HEK293 (cell line): ENCODE data around the gene RRAGA.

Experiments used
- ZBTB21 ChIP-seq: fragments of 450-650 bp; formaldehyde crosslinking; IDR thresholded peaks from 2 replicates; pipeline ENCODE4 v1.5.1; 2017; ENCODE audit warnings: missing biosample characterization, missing genetic modification characterization
- ZNF10 ChIP-seq: fragments of 450-650 bp; formaldehyde crosslinking; IDR thresholded peaks from 2 replicates; pipeline ENCODE4 v1.5.1; 2017; ENCODE audit warnings: missing biosample characterization, missing genetic modification characterization
- ZNF211 ChIP-seq: fragments of 450-650 bp; formaldehyde crosslinking; IDR thresholded peaks from 2 replicates; pipeline ENCODE4 v1.5.1; 2016; ENCODE audit warnings: low read depth, missing biosample characterization, missing genetic modification characterization
- ZNF214 ChIP-seq: fragments of 450-650 bp; formaldehyde crosslinking; IDR thresholded peaks from 2 replicates; pipeline ENCODE4 v1.5.1; 2017; ENCODE audit warnings: missing biosample characterization, mild to moderate bottlenecking, missing genetic modification characterization, borderline replicate concordance
- TF ChIP-seq, protein P1 (sequence below): fragments of 450-650 bp; formaldehyde crosslinking; IDR thresholded peaks from 2 replicates; pipeline ENCODE4 v1.5.1; 2016; ENCODE audit warnings: missing biosample characterization, missing genetic modification characterization
- TF ChIP-seq, protein P2 (sequence below): fragments of 450-650 bp; formaldehyde crosslinking; IDR thresholded peaks from 2 replicates; pipeline ENCODE4 v1.5.1; 2016; ENCODE audit warnings: missing biosample characterization, missing genetic modification characterization, low read depth

DNA sequence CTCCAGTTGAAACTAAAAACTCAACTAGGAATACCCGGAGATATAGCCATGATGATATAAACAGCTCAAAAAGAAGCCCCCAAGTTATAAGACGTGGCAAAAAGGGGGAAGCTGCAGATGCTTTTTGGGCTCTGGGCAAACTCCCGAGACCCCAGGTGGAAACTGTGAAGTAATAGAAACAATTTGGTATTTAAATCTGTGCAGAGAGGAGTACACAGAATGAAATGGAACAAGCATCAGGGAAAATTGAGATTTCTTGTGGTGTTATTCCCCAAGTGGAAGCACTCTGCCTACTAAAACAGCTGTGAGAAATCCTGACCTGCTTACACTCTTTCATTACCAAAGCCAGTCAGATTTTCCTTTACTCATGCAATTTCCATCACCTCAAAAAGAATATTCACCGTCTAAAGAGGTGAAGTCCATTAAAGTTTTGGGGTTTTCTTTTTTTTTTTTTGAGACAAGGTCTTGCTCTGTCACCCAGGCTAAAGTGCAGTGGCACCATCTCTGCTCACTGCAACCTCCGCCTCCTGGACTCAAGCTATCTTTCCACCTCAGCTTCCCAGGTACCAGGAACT lies 39.7 kb upstream of the RRAGA start:
- TF ChIP-seq, protein P1, sequence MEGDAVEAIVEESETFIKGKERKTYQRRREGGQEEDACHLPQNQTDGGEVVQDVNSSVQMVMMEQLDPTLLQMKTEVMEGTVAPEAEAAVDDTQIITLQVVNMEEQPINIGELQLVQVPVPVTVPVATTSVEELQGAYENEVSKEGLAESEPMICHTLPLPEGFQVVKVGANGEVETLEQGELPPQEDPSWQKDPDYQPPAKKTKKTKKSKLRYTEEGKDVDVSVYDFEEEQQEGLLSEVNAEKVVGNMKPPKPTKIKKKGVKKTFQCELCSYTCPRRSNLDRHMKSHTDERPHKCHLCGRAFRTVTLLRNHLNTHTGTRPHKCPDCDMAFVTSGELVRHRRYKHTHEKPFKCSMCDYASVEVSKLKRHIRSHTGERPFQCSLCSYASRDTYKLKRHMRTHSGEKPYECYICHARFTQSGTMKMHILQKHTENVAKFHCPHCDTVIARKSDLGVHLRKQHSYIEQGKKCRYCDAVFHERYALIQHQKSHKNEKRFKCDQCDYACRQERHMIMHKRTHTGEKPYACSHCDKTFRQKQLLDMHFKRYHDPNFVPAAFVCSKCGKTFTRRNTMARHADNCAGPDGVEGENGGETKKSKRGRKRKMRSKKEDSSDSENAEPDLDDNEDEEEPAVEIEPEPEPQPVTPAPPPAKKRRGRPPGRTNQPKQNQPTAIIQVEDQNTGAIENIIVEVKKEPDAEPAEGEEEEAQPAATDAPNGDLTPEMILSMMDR = no peak
- TF ChIP-seq, protein P2, sequence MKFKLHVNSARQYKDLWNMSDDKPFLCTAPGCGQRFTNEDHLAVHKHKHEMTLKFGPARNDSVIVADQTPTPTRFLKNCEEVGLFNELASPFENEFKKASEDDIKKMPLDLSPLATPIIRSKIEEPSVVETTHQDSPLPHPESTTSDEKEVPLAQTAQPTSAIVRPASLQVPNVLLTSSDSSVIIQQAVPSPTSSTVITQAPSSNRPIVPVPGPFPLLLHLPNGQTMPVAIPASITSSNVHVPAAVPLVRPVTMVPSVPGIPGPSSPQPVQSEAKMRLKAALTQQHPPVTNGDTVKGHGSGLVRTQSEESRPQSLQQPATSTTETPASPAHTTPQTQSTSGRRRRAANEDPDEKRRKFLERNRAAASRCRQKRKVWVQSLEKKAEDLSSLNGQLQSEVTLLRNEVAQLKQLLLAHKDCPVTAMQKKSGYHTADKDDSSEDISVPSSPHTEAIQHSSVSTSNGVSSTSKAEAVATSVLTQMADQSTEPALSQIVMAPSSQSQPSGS (tag by site-specific recombination) = no peak
- no peak for TF ChIP-seq ZNF214 (tag by site-specific recombination)
- no peak for TF ChIP-seq ZNF10 (tag by site-specific recombination)
- TF ChIP-seq ZBTB21 (tag by site-specific recombination) = no peak
- no peak for TF ChIP-seq ZNF211 (tag by site-specific recombination)
